Measurements from ENCODE around the gene SHISA4. TPM values are rescaled to one million over a fixed set of nuclear protein-coding genes. Genes with fewer than 3 reads are reported as not detected.
"Not testable (repeated sequence)": the region's sequence is repeated elsewhere in the genome, so short reads cannot be mapped to it uniquely, and the experiment has no call there.

Gene SHISA4
- polyA plus RNA-seq, 3 donors = 1.5 to 3.1 (median 2.3) TPM

- H4K20me1 ChIP-seq (ENCODE audit: insufficient read depth, low read length) = no peaks in the 10 kb centered on the region
- H3K4me2 ChIP-seq (replicated peaks; ENCODE audit: extremely low read depth, low read length, poor library complexity, severe bottlenecking) = no peak overlapping the region
- no peak overlapping the region for H3K27ac Mint-ChIP-seq
- no peak overlapping the region for H3K27ac ChIP-seq (ENCODE audit: low read depth in 1 of 2, low read length in 2 of 2)
- DNase-seq = no peak
- H3K4me1 ChIP-seq (ENCODE audit: control insufficient read depth in 1 of 2, insufficient read depth in 2 of 2, low read length in 2 of 2) = no peaks in the 10 kb centered on the region
- H3K27me3 Mint-ChIP-seq (ENCODE audit: low read depth in 3 of 3) = peaks cover 3 to 4% (median 3%) of the 10 kb centered on the region in 3 donors
- H3K36me3 ChIP-seq (replicated peaks in 1 of 2; ENCODE audit: control insufficient read depth in 1 of 2, insufficient read depth in 2 of 2, low read length in 2 of 2) = no peaks in the 10 kb centered on the region
- no peaks in the 10 kb centered on the region for H3K27me3 ChIP-seq (ENCODE audit: control insufficient read depth in 2 of 2, insufficient read depth in 2 of 2, low read length in 2 of 2)
- H3K9ac ChIP-seq (ENCODE audit: insufficient read depth, low read length, poor library complexity, severe bottlenecking) = no peak overlapping the region
- intact Hi-C loops (cut with micrococcal nuclease) = no loop called here
- no peaks in the 10 kb centered on the region for H3K9me3 Mint-ChIP-seq
- H3K36me3 Mint-ChIP-seq = no peaks in the 10 kb centered on the region
- TF ChIP-seq CTCF (IDR thresholded peaks at IDR 0.05) = no peak
- H3K4me1 Mint-ChIP-seq = peaks cover 6% of the 10 kb centered on the region
- H3K4me3 Mint-ChIP-seq = no peak overlapping the region
- H2AFZ ChIP-seq (ENCODE audit: insufficient read depth, low read depth, low read length, poor library complexity, severe bottlenecking) = no peak overlapping the region
- no peak overlapping the region for H3K4me3 ChIP-seq (replicated peaks in 1 of 3; ENCODE audit: low read depth in 2 of 3, low read length in 3 of 3)
- no peaks in the 10 kb centered on the region for H3K9me3 ChIP-seq (replicated peaks in 1 of 2; ENCODE audit: control insufficient read depth in 1 of 2, insufficient read depth in 1 of 2, low read length in 2 of 2)
- H3K79me2 ChIP-seq (ENCODE audit: insufficient read depth, low read length) = no peaks in the 10 kb centered on the region
- 94% methylated on average over 4 of the region's 5 CpGs for WGBS (ENCODE audit: insufficient coverage)
These were observed 11.8 kb downstream of the SHISA4 start for GRCh38 chr1:201900476-201900875.

GRCh38 chr1:201901036-201901435 is 12.3 kb downstream of the SHISA4 start:
- H4K20me1 ChIP-seq (ENCODE audit: insufficient read depth, low read length); H3K4me1 ChIP-seq (ENCODE audit: control insufficient read depth in 1 of 2, insufficient read depth in 2 of 2, low read length in 2 of 2); DNase-seq; H3K4me3 ChIP-seq (replicated peaks in 1 of 3; ENCODE audit: low read depth in 2 of 3, low read length in 3 of 3); H2AFZ ChIP-seq (ENCODE audit: insufficient read depth, low read depth, low read length, poor library complexity, severe bottlenecking); H3K27ac ChIP-seq (ENCODE audit: low read depth in 1 of 2, low read length in 2 of 2); H3K36me3 ChIP-seq (replicated peaks in 1 of 2; ENCODE audit: control insufficient read depth in 1 of 2, insufficient read depth in 2 of 2, low read length in 2 of 2); H3K9me3 Mint-ChIP-seq; H3K79me2 ChIP-seq (ENCODE audit: insufficient read depth, low read length); H3K27me3 Mint-ChIP-seq (ENCODE audit: low read depth in 3 of 3); H3K4me2 ChIP-seq (replicated peaks; ENCODE audit: extremely low read depth, low read length, poor library complexity, severe bottlenecking); intact Hi-C loops (cut with micrococcal nuclease); H3K36me3 Mint-ChIP-seq; H3K27me3 ChIP-seq (ENCODE audit: control insufficient read depth in 2 of 2, insufficient read depth in 2 of 2, low read length in 2 of 2); H3K4me1 Mint-ChIP-seq; H3K9me3 ChIP-seq (replicated peaks in 1 of 2; ENCODE audit: control insufficient read depth in 1 of 2, insufficient read depth in 1 of 2, low read length in 2 of 2); H3K4me3 Mint-ChIP-seq; H3K9ac ChIP-seq (ENCODE audit: insufficient read depth, low read length, poor library complexity, severe bottlenecking); H3K27ac Mint-ChIP-seq: not testable (repeated sequence)
- WGBS (ENCODE audit: insufficient coverage) = no CpG with 5 or more reads among the region's 6 CpGs
